Neural progenitor cell (in vitro differentiated cells): ENCODE measurements around the gene CPT1B.
"Not testable (repeated sequence)": the region's sequence is repeated elsewhere in the genome, so short reads cannot be mapped to it uniquely, and the experiment has no call there.

Source experiments
- EZH2 ChIP-seq: fragments of 200-600 bp; sonication (generic); IDR thresholded peaks from 2 replicates; pipeline ENCODE4 v1.6.1; 2017; ENCODE audit warnings: antibody characterized with exemption, mild to moderate bottlenecking, moderate library complexity
- EZH2phosphoT487 ChIP-seq: fragments of 200-600 bp; sonication (generic); IDR thresholded peaks from 2 replicates; pipeline ENCODE4 v1.6.1; 2017; ENCODE audit warnings: antibody characterized with exemption
- TF ChIP-seq, protein P1 (sequence below): fragments of 200-600 bp; sonication (generic); IDR thresholded peaks from 2 replicates; pipeline ENCODE4 v1.5.1; 2017; ENCODE audit warnings: antibody characterized with exemption, mild to moderate bottlenecking

DNA sequence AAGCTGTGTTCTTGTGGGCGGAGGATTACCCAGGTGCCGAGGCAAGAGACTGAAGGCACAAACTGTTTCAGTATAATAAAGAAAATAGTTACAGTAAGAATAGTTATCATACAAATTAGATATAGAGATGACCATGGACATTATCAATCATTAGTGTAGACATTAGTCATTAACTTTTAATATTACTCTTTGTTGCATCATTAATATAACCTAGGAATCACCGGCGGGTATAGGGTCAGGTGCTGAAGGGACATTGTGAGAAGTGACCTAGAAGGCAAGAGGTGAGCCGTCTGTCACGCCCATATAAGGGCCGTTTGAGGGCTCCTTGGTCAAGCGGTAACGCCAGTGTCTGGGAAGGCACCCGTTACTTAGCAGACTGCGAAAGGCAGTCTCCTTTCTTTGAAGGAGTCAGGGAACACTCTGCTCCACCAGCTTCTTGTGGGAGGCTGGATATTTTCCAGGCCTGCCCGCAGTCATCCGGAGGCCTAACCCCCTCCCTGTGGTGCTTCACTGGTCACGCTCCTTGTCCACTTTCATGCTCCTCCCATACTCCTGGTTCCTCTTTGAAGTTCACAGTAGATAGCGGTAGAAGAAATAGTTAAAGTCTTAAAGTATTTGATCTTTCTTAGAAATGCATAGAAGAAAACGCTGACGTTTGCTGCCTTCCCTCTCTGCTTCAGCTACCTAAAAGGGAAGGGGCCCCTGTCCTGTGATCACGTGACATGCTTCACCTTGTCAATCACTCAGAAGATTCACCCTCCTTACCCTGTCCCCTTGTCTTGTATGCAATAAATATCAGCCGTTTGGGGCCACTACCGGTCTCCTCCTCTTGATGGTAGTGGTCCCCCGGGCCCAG is 44.1 kb downstream of the CPT1B start:
- TF ChIP-seq, protein P1, sequence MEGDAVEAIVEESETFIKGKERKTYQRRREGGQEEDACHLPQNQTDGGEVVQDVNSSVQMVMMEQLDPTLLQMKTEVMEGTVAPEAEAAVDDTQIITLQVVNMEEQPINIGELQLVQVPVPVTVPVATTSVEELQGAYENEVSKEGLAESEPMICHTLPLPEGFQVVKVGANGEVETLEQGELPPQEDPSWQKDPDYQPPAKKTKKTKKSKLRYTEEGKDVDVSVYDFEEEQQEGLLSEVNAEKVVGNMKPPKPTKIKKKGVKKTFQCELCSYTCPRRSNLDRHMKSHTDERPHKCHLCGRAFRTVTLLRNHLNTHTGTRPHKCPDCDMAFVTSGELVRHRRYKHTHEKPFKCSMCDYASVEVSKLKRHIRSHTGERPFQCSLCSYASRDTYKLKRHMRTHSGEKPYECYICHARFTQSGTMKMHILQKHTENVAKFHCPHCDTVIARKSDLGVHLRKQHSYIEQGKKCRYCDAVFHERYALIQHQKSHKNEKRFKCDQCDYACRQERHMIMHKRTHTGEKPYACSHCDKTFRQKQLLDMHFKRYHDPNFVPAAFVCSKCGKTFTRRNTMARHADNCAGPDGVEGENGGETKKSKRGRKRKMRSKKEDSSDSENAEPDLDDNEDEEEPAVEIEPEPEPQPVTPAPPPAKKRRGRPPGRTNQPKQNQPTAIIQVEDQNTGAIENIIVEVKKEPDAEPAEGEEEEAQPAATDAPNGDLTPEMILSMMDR, result not testable (repeated sequence)
- not testable (repeated sequence) for TF ChIP-seq EZH2, EZH2phosphoT487
